Muscle layer of duodenum (tissue), 2 donors: ENCODE data around the gene PLA2G2E.

Experiments used
- H3K27ac ChIP-seq: one replicate; pipeline ENCODE4 v1.7.0; 2013; ENCODE audit warnings: mild to moderate bottlenecking, low read length
- H3K27me3 ChIP-seq: one replicate; pipeline ENCODE4 v1.7.0; 2013; ENCODE audit warnings: low read depth, mild to moderate bottlenecking, control low read depth, low read length
- H3K36me3 ChIP-seq, 2 donors: one replicate each; pipeline ENCODE4 v1.7.0; 2013; ENCODE audit warnings: low read length in 2 of 2, control low read depth in 1 of 2, mild to moderate bottlenecking in 1 of 2; ENCODE audit not compliant: insufficient read depth in 2 of 2, control insufficient read depth in 1 of 2
- H3K4me1 ChIP-seq, 2 donors: one replicate each; pipeline ENCODE4 v1.7.0; 2013; ENCODE audit warnings: low read length in 2 of 2, mild to moderate bottlenecking in 2 of 2, control low read depth in 1 of 2, moderate library complexity in 1 of 2; ENCODE audit not compliant: insufficient read depth in 2 of 2, control insufficient read depth in 1 of 2
- H3K4me3 ChIP-seq, 2 donors: one replicate each; pipeline ENCODE4 v1.7.0; 2013; ENCODE audit warnings: low read length in 2 of 2, low read depth in 1 of 2, mild to moderate bottlenecking in 1 of 2
- H3K9me3 ChIP-seq, 2 donors: one replicate each; pipeline ENCODE4 v1.7.0; 2013; ENCODE audit warnings: low read length in 2 of 2, control low read depth in 1 of 2, mild to moderate bottlenecking in 1 of 2; ENCODE audit not compliant: control insufficient read depth in 1 of 2
- donor health status: healthy.

Gene PLA2G2E

GRCh38 chr1:19903621-19904020 lies 19.8 kb downstream of the PLA2G2E start:
- H3K4me1 ChIP-seq, result no peaks in the 10 kb centered on the region
- H3K27ac ChIP-seq, result no peak overlapping the region
- peaks cover 51 to 76% of the 10 kb centered on the region in 2 donors for H3K36me3 ChIP-seq
- no peaks in the 10 kb centered on the region for H3K9me3 ChIP-seq
- H3K27me3 ChIP-seq, result no peaks in the 10 kb centered on the region
- no peak overlapping the region for H3K4me3 ChIP-seq

- peaks cover 35 to 63% of the 10 kb centered on the region in 2 donors for H3K36me3 ChIP-seq
- no peaks in the 10 kb centered on the region for H3K9me3 ChIP-seq
- H3K4me1 ChIP-seq, result no peaks in the 10 kb centered on the region
- H3K27ac ChIP-seq, result no peak overlapping the region
- H3K4me3 ChIP-seq, result no peak overlapping the region
- no peaks in the 10 kb centered on the region for H3K27me3 ChIP-seq
Observed at GRCh38 chr1:19901653-19902052, 21.8 kb downstream of the PLA2G2E start.

- no peak overlapping the region for H3K27ac ChIP-seq
- no peak overlapping the region for H3K4me3 ChIP-seq
- no peaks in the 10 kb centered on the region for H3K27me3 ChIP-seq
- H3K4me1 ChIP-seq, result no peaks in the 10 kb centered on the region
- no peaks in the 10 kb centered on the region for H3K9me3 ChIP-seq
- H3K36me3 ChIP-seq, result peaks cover 41 to 55% of the 10 kb centered on the region in 2 donors
Observed at GRCh38 chr1:19894218-19894617, 29.2 kb downstream of the PLA2G2E start.

- Histone ChIP-seq H3K27me3 (no peaks in the 10 kb centered on the region), H3K36me3 (peaks cover 39 to 49% of the 10 kb centered on the region in 2 donors), H3K27ac (no peak overlapping the region), H3K4me1 (no peaks in the 10 kb centered on the region), H3K9me3 (no peaks in the 10 kb centered on the region), H3K4me3 (no peak overlapping the region)
Observed at GRCh38 chr1:19893687-19894086, 29.7 kb downstream of the PLA2G2E start.

- H3K36me3 ChIP-seq, result peaks cover 39 to 48% of the 10 kb centered on the region in 2 donors
- no peak overlapping the region for H3K27ac ChIP-seq
- H3K4me3 ChIP-seq, result no peak overlapping the region
- H3K9me3 ChIP-seq, result no peaks in the 10 kb centered on the region
- H3K27me3 ChIP-seq, result no peaks in the 10 kb centered on the region
- no peaks in the 10 kb centered on the region for H3K4me1 ChIP-seq
Observed at GRCh38 chr1:19892628-19893168, 30.7 kb downstream of the PLA2G2E start.

GRCh38 chr1:19892129-19892528 lies 31.3 kb downstream of the PLA2G2E start:
- Histone ChIP-seq H3K9me3 (no peaks in the 10 kb centered on the region), H3K36me3 (peaks cover 36 to 43% of the 10 kb centered on the region in 2 donors), H3K27ac (no peak overlapping the region), H3K4me3 (no peak overlapping the region), H3K27me3 (no peaks in the 10 kb centered on the region), H3K4me1 (no peaks in the 10 kb centered on the region)

- Histone ChIP-seq H3K27me3 (no peaks in the 10 kb centered on the region), H3K27ac (no peak overlapping the region), H3K9me3 (no peaks in the 10 kb centered on the region), H3K4me3 (no peak overlapping the region), H3K36me3 (peaks cover 34 to 36% of the 10 kb centered on the region in 2 donors), H3K4me1 (no peaks in the 10 kb centered on the region)
Observed at GRCh38 chr1:19889656-19890055, 33.8 kb downstream of the PLA2G2E start.

- no peak overlapping the region for H3K27ac ChIP-seq
Observed at GRCh38 chr1:19888112-19888511, 35.3 kb downstream of the PLA2G2E start.

GRCh38 chr1:19885821-19886220 lies 37.6 kb downstream of the PLA2G2E start:
- Histone ChIP-seq H3K36me3 (peaks cover 0 to 5% of the 10 kb centered on the region in 2 donors), H3K27ac (no peak overlapping the region), H3K4me3 (no peak overlapping the region), H3K27me3 (no peaks in the 10 kb centered on the region), H3K4me1 (peaks cover 0 to 14% of the 10 kb centered on the region in 2 donors), H3K9me3 (no peaks in the 10 kb centered on the region)

More at GRCh38 chr1:19888112-19888511, 35.3 kb downstream of the PLA2G2E start:
- Histone ChIP-seq H3K36me3 (peaks cover 20% of the 10 kb centered on the region in 2 donors), H3K4me3 (no peak overlapping the region), H3K9me3 (no peaks in the 10 kb centered on the region), H3K4me1 (peaks cover 0 to 12% of the 10 kb centered on the region in 2 donors), H3K27me3 (no peaks in the 10 kb centered on the region)

- Histone ChIP-seq H3K4me3 (peak overlapping the region in 1 of 2 donors; percentile 92), H3K27me3 (no peaks in the 10 kb centered on the region), H3K36me3 (no peaks in the 10 kb centered on the region), H3K9me3 (no peaks in the 10 kb centered on the region), H3K27ac (no peak overlapping the region), H3K4me1 (peaks cover 0 to 14% of the 10 kb centered on the region in 2 donors)
Observed at GRCh38 chr1:19884312-19884711, 39.1 kb downstream of the PLA2G2E start.

- peak within 1 kb of the TSS; percentile 82 for H3K27ac ChIP-seq
- no peaks in the 10 kb centered on the region for H3K36me3 ChIP-seq
- H3K4me1 ChIP-seq, result peaks cover 0 to 14% of the 10 kb centered on the region in 2 donors
- H3K27me3 ChIP-seq, result no peaks in the 10 kb centered on the region
- H3K4me3 ChIP-seq, result peak within 1 kb of the TSS; percentile 92
- H3K9me3 ChIP-seq, result no peaks in the 10 kb centered on the region
Observed at GRCh38 chr1:19882111-19883071, 41.0 kb downstream of the PLA2G2E start, which contains the start of gene OTUD3. Gene OTUD3, plus strand, starts transcription at chr1:19882395. Its CDS starts 119 bp downstream, at chr1:19882514.
